Endothelial cell of umbilical vein (primary cell): ENCODE data around the gene PPP1R3G.

ENCODE experiments used
- CTCF ChIP-seq, 2 donors: IDR thresholded peaks; 1 replicate in 1 of 2; 2 replicates in 1 of 2; pipeline ENCODE4 v1.5.1; 2011; ENCODE audit warnings: low read length in 2 of 2, mild to moderate bottlenecking in 2 of 2, moderate library complexity in 2 of 2, control low read depth in 1 of 2, inconsistent platforms in 1 of 2, low read depth in 1 of 2; ENCODE audit not compliant: insufficient read depth in 1 of 2; ENCODE audit errors: extremely low read depth in 1 of 2
- JUN ChIP-seq: IDR thresholded peaks from 2 replicates; pipeline ENCODE4 v1.6.1; 2011; ENCODE audit warnings: borderline replicate concordance, low read depth; ENCODE audit not compliant: insufficient read length, insufficient read depth

DNA sequence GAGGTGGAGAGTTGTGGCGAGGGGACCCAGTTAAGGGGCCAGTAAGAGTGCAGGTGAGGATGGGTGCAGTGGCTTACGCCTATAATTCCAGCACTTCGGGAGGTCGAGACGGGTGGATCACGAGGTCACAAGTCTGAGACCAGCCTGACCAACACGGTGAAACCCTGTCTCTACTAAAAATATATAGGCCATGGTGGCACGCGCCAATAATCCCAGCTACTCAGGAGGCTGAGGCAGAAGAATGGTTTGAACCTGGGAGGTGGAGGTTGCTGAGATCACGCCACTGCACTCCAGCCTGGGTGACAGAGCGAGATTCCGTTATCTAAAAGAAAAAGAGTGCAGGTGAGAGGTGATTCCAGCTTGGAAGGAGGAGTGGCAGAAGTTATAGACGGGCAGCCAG lies 28.0 kb downstream of the PPP1R3G start:
- TF ChIP-seq JUN (no peak), CTCF (IDR thresholded peaks at IDR 0.05; ENCODE audit: extremely low read depth in 1 of 2, insufficient read depth in 1 of 2, low read depth in 1 of 2, low read length in 2 of 2) (no peak)
